Chondrocyte (in vitro differentiated cells): ENCODE results near the gene ACCSL. TPM values are rescaled to one million over a fixed set of nuclear protein-coding genes. Genes with fewer than 3 reads are reported as not detected.
A peak's percentile ranks its signal among the peaks of the same experiment; 100 is the strongest.

Experiments
- DNase-seq: peaks from one replicate; pipeline ENCODE4 v3.0.0; 2021; ENCODE audit warnings: mixed read lengths, low spot score
- H3K27ac Mint-ChIP-seq: one replicate; pipeline ENCODE4 v1.8.0; 2021; ENCODE audit warnings: mild to moderate bottlenecking, moderate library complexity, mixed read lengths; ENCODE audit not compliant: unreplicated experiment
- H3K27me3 Mint-ChIP-seq: 2 replicates; pipeline ENCODE4 v1.8.0; 2021; ENCODE audit warnings: low read depth, mixed read lengths
- H3K36me3 Mint-ChIP-seq: 2 replicates; pipeline ENCODE4 v1.8.0; 2021; ENCODE audit warnings: low read depth, mixed read lengths
- H3K4me1 Mint-ChIP-seq: 2 replicates; pipeline ENCODE4 v1.8.0; 2021; ENCODE audit warnings: low read depth, mild to moderate bottlenecking, mixed read lengths
- H3K4me3 Mint-ChIP-seq: one replicate; pipeline ENCODE4 v1.8.0; 2021; ENCODE audit warnings: mild to moderate bottlenecking, moderate library complexity, mixed read lengths; ENCODE audit not compliant: unreplicated experiment
- H3K9me3 Mint-ChIP-seq: 2 replicates; pipeline ENCODE4 v1.8.0; 2021; ENCODE audit warnings: low read depth, mixed read lengths
- CTCF ChIP-seq: fragments of 200-600 bp; sonication (generic); IDR thresholded peaks from 2 replicates; pipeline ENCODE4 v1.5.0; 2021; ENCODE audit warnings: antibody characterized with exemption, mild to moderate bottlenecking, moderate library complexity
- total RNA-seq: library from RNA; stranded (reverse); gene quantifications from 3 replicates; pipeline ENCODE4 v1.2.1, GENCODE V29; 2021

ACCSL gene
- total RNA-seq, 1 donor from 2014 or later: not detected

GRCh38 chr11:44032299-44033085, 15.3 kb upstream of the ACCSL start:
- Mint-ChIP-seq H3K9me3 (no peaks in the 10 kb centered on the region), H3K27ac (peak overlapping the region; percentile 92), H3K27me3 (peaks cover 3% of the 10 kb centered on the region), H3K4me1 (peaks cover 39% of the 10 kb centered on the region), H3K36me3 (no peaks in the 10 kb centered on the region), H3K4me3 (peak overlapping the region; percentile 12)
- no peak for TF ChIP-seq CTCF
- no peak for DNase-seq

GRCh38 chr11:44033411-44033850, 14.3 kb upstream of the ACCSL start:
- Mint-ChIP-seq H3K9me3 (no peaks in the 10 kb centered on the region), H3K27me3 (peaks cover 10% of the 10 kb centered on the region), H3K36me3 (no peaks in the 10 kb centered on the region), H3K27ac (no peak overlapping the region), H3K4me1 (peaks cover 39% of the 10 kb centered on the region), H3K4me3 (no peak overlapping the region)
- TF ChIP-seq CTCF: no peak
- DNase-seq: no peak

- no peak overlapping the region for H3K27ac Mint-ChIP-seq
- TF ChIP-seq CTCF: no peak
- H3K4me1 Mint-ChIP-seq: peaks cover 39% of the 10 kb centered on the region
- no peaks in the 10 kb centered on the region for H3K9me3 Mint-ChIP-seq
- peaks cover 13% of the 10 kb centered on the region for H3K27me3 Mint-ChIP-seq
- no peaks in the 10 kb centered on the region for H3K36me3 Mint-ChIP-seq
- DNase-seq: no peak
- no peak overlapping the region for H3K4me3 Mint-ChIP-seq
Observed at GRCh38 chr11:44033856-44034255, 13.9 kb upstream of the ACCSL start.

- H3K9me3 Mint-ChIP-seq: no peaks in the 10 kb centered on the region
- peaks cover 34% of the 10 kb centered on the region for H3K4me1 Mint-ChIP-seq
- no peak for TF ChIP-seq CTCF
- no peak for DNase-seq
- peaks cover 14% of the 10 kb centered on the region for H3K27me3 Mint-ChIP-seq
- no peaks in the 10 kb centered on the region for H3K36me3 Mint-ChIP-seq
- no peak overlapping the region for H3K27ac Mint-ChIP-seq
- no peak overlapping the region for H3K4me3 Mint-ChIP-seq
Observed at GRCh38 chr11:44034639-44035038, 13.1 kb upstream of the ACCSL start.

- no peak overlapping the region for H3K27ac Mint-ChIP-seq
- H3K27me3 Mint-ChIP-seq: peaks cover 12% of the 10 kb centered on the region
- H3K4me1 Mint-ChIP-seq: peaks cover 12% of the 10 kb centered on the region
- H3K4me3 Mint-ChIP-seq: no peak overlapping the region
- TF ChIP-seq CTCF: peak; percentile 95
- DNase-seq: no peak
- H3K36me3 Mint-ChIP-seq: peaks cover 3% of the 10 kb centered on the region
- peaks cover 8% of the 10 kb centered on the region for H3K9me3 Mint-ChIP-seq
Observed at GRCh38 chr11:44036811-44037657, 10.7 kb upstream of the ACCSL start.
